BE2C (cell line): ENCODE measurements around the gene MRPL37.

Experiments
- DNase-seq: peaks from one replicate; pipeline ENCODE4 v3.0.0-alpha.2; 2020
- H3K27me3 ChIP-seq: fragments of 250-450 bp; sonication (Bioruptor Pico); 2 replicates; pipeline ENCODE4 v1.5.1; 2020; ENCODE audit warnings: mild to moderate bottlenecking
- H3K36me3 ChIP-seq: fragments of 250-450 bp; sonication (Bioruptor Pico); 2 replicates; pipeline ENCODE4 v1.5.1; 2020; ENCODE audit warnings: mild to moderate bottlenecking
- H3K4me1 ChIP-seq: fragments of 250-450 bp; sonication (Bioruptor Pico); 2 replicates; pipeline ENCODE4 v1.5.1; 2020
- H3K4me3 ChIP-seq: 2 replicates; pipeline ENCODE4 v1.5.1; 2011; ENCODE audit warnings: low read depth, low read length
- H3K9me3 ChIP-seq: fragments of 250-450 bp; sonication (Bioruptor Pico); 2 replicates; pipeline ENCODE4 v1.5.1; 2020
- CTCF ChIP-seq: IDR thresholded peaks from 2 replicates; pipeline ENCODE4 v1.5.1; 2012; ENCODE audit warnings: mild to moderate bottlenecking, low read depth, low read length

MRPL37 gene

GRCh38 chr1:54220004-54220811 lies 20.2 kb downstream of the MRPL37 start:
- H3K27me3 ChIP-seq = no peaks in the 10 kb centered on the region
- DNase-seq = no peak
- peaks cover 29% of the 10 kb centered on the region for H3K36me3 ChIP-seq
- no peak overlapping the region for H3K4me3 ChIP-seq
- H3K4me1 ChIP-seq = peaks cover 6% of the 10 kb centered on the region
- TF ChIP-seq CTCF = no peak
- H3K9me3 ChIP-seq = no peaks in the 10 kb centered on the region

GRCh38 chr1:54221113-54221834 lies 21.3 kb downstream of the MRPL37 start:
- Histone ChIP-seq H3K27me3 (no peaks in the 10 kb centered on the region), H3K4me1 (peaks cover 6% of the 10 kb centered on the region), H3K4me3 (no peak overlapping the region), H3K36me3 (peaks cover 19% of the 10 kb centered on the region), H3K9me3 (no peaks in the 10 kb centered on the region)
- no peak for DNase-seq
- no peak for TF ChIP-seq CTCF

GRCh38 chr1:54221867-54222484 lies 22.0 kb downstream of the MRPL37 start:
- no peaks in the 10 kb centered on the region for H3K9me3 ChIP-seq
- H3K27me3 ChIP-seq = no peaks in the 10 kb centered on the region
- DNase-seq = no peak
- H3K36me3 ChIP-seq = peaks cover 13% of the 10 kb centered on the region
- H3K4me1 ChIP-seq = peaks cover 6% of the 10 kb centered on the region
- no peak for TF ChIP-seq CTCF
- no peak overlapping the region for H3K4me3 ChIP-seq

- H3K27me3 ChIP-seq = no peaks in the 10 kb centered on the region
- peaks cover 7% of the 10 kb centered on the region for H3K36me3 ChIP-seq
- DNase-seq = no peak
- peaks cover 10% of the 10 kb centered on the region for H3K4me1 ChIP-seq
- no peak for TF ChIP-seq CTCF
- H3K9me3 ChIP-seq = no peaks in the 10 kb centered on the region
- no peak overlapping the region for H3K4me3 ChIP-seq
Measured at GRCh38 chr1:54222711-54223110, 22.7 kb downstream of the MRPL37 start.

- Histone ChIP-seq H3K36me3 (peaks cover 8% of the 10 kb centered on the region), H3K9me3 (no peaks in the 10 kb centered on the region), H3K27me3 (no peaks in the 10 kb centered on the region), H3K4me3 (no peak overlapping the region), H3K4me1 (peaks cover 19% of the 10 kb centered on the region)
- no peak for DNase-seq
- TF ChIP-seq CTCF = no peak
Measured at GRCh38 chr1:54223441-54224202, 23.7 kb downstream of the MRPL37 start.
